ENCODE data around the gene PIGZ. TPM values are rescaled to one million over a fixed set of nuclear protein-coding genes. Genes with fewer than 3 reads are reported as not detected.

Gene PIGZ
- total RNA-seq, 4 donors from 2014 or later = 143 to 541 (median 233) TPM

- Histone ChIP-seq H3K36me3 (peaks cover 0 to 15% (median 4%) of the 10 kb centered on the region in 4 donors), H3K27ac (no peak overlapping the region), H3K9me3 (no peaks in the 10 kb centered on the region), H3K27me3 (no peaks in the 10 kb centered on the region), H3K4me3 (no peak overlapping the region), H3K4me1 (no peaks in the 10 kb centered on the region)
- WGBS, 2 donors (ENCODE audit: low coverage in 1 of 2) = 91 to 100% methylated on average over 2 of the region's 2 CpGs
- in situ Hi-C loops (cut with MboI; ENCODE audit: low pct_ligation_motif_present in 1 of 4, low pct_unique_long_range_greater_than_20kb in 1 of 4, low sequenced_read_pairs in 3 of 4) (no loop called here), intact Hi-C loops (cut with DNase I; ENCODE audit: low total_unique reads) (no loop called here)
- TF ChIP-seq POLR2AphosphoS5 (IDR thresholded peaks at IDR 0.05) (no peak), CTCF (IDR thresholded peaks at IDR 0.05) (no peak), POLR2A (IDR thresholded peaks at IDR 0.05) (no peak), EP300 (IDR thresholded peaks at IDR 0.05; ENCODE audit: low read depth) (no peak)
- DNase-seq = no peak
These were observed 49.7 kb downstream of the PIGZ start for GRCh38 chr3:196918968-196919367.

GRCh38 chr3:196916995-196917394, 51.6 kb downstream of the PIGZ start:
- no peak overlapping the region for H3K27ac ChIP-seq
- intact Hi-C loops (cut with DNase I; ENCODE audit: low total_unique reads) (no loop called here), in situ Hi-C loops (cut with MboI; ENCODE audit: low pct_ligation_motif_present in 1 of 4, low pct_unique_long_range_greater_than_20kb in 1 of 4, low sequenced_read_pairs in 3 of 4) (no loop called here)
- no peaks in the 10 kb centered on the region for H3K9me3 ChIP-seq
- 97 to 100% methylated on average over 2 to 3 of the region's 3 CpGs for WGBS, 2 donors (ENCODE audit: low coverage in 1 of 2)
- no peak overlapping the region for H3K4me3 ChIP-seq
- DNase-seq = no peak
- H3K36me3 ChIP-seq = peaks cover 0 to 14% (median 0%) of the 10 kb centered on the region in 4 donors
- H3K27me3 ChIP-seq = no peaks in the 10 kb centered on the region
- H3K4me1 ChIP-seq = no peaks in the 10 kb centered on the region
- TF ChIP-seq POLR2A (IDR thresholded peaks at IDR 0.05) (no peak), CTCF (IDR thresholded peaks at IDR 0.05) (no peak), POLR2AphosphoS5 (IDR thresholded peaks at IDR 0.05) (no peak), EP300 (IDR thresholded peaks at IDR 0.05; ENCODE audit: low read depth) (no peak)

- in situ Hi-C loops (cut with MboI; ENCODE audit: low pct_ligation_motif_present in 1 of 4, low pct_unique_long_range_greater_than_20kb in 1 of 4, low sequenced_read_pairs in 3 of 4) = no loop called here
- 100% methylated on average over 1 of the region's 1 CpG for WGBS, 2 donors (ENCODE audit: low coverage in 1 of 2)
- no peaks in the 10 kb centered on the region for H3K27me3 ChIP-seq
These were observed 52.4 kb downstream of the PIGZ start for GRCh38 chr3:196916221-196916620.

GRCh38 chr3:196915375-196915774, 53.3 kb downstream of the PIGZ start:
- intact Hi-C loops (cut with DNase I; ENCODE audit: low total_unique reads) = no loop called here
- Histone ChIP-seq H3K27ac (no peak overlapping the region), H3K9me3 (no peaks in the 10 kb centered on the region), H3K36me3 (peaks cover 0 to 5% (median 0%) of the 10 kb centered on the region in 4 donors), H3K27me3 (no peaks in the 10 kb centered on the region), H3K4me1 (no peaks in the 10 kb centered on the region), H3K4me3 (no peak overlapping the region)
- TF ChIP-seq POLR2A (IDR thresholded peaks at IDR 0.05) (no peak), POLR2AphosphoS5 (IDR thresholded peaks at IDR 0.05) (no peak), CTCF (IDR thresholded peaks at IDR 0.05) (no peak), EP300 (IDR thresholded peaks at IDR 0.05; ENCODE audit: low read depth) (no peak)
- DNase-seq = no peak
- in situ Hi-C loops (cut with MboI; ENCODE audit: low pct_ligation_motif_present in 1 of 4, low pct_unique_long_range_greater_than_20kb in 1 of 4, low sequenced_read_pairs in 3 of 4) = no loop called here
- WGBS, 2 donors (ENCODE audit: low coverage in 1 of 2) = 98% methylated on average over 3 of the region's 3 CpGs; no CpG with 5 or more reads in 1 of the 2 donors

More at GRCh38 chr3:196916221-196916620, 52.4 kb downstream of the PIGZ start:
- no peaks in the 10 kb centered on the region for H3K4me1 ChIP-seq
- no peaks in the 10 kb centered on the region for H3K9me3 ChIP-seq
- H3K4me3 ChIP-seq = no peak overlapping the region
- H3K27ac ChIP-seq = no peak overlapping the region
- intact Hi-C loops (cut with DNase I; ENCODE audit: low total_unique reads) = no loop called here
- DNase-seq = no peak
- TF ChIP-seq POLR2AphosphoS5 (IDR thresholded peaks at IDR 0.05) (no peak), EP300 (IDR thresholded peaks at IDR 0.05; ENCODE audit: low read depth) (no peak), CTCF (IDR thresholded peaks at IDR 0.05) (no peak), POLR2A (IDR thresholded peaks at IDR 0.05) (no peak)
- H3K36me3 ChIP-seq = peaks cover 0 to 6% (median 0%) of the 10 kb centered on the region in 4 donors
